MG63 (cell line): ENCODE measurements around the gene HOXA6. TPM values are rescaled to one million over a fixed set of nuclear protein-coding genes. Genes with fewer than 3 reads are reported as not detected.

Source experiments
- DNase-seq: peaks from one replicate; pipeline ENCODE4 v3.0.0-alpha.2; 2020
- H3K27me3 ChIP-seq: fragments of 250-450 bp; sonication (Bioruptor Pico); 2 replicates; pipeline ENCODE4 v1.5.1; 2020; ENCODE audit warnings: mild to moderate bottlenecking, moderate library complexity
- H3K36me3 ChIP-seq: fragments of 250-450 bp; sonication (Bioruptor Pico); 2 replicates; pipeline ENCODE4 v1.5.1; 2020; ENCODE audit warnings: mild to moderate bottlenecking, moderate library complexity
- H3K4me3 ChIP-seq: fragments of 250-450 bp; sonication (Bioruptor Pico); 2 replicates; pipeline ENCODE4 v1.5.1; 2020; ENCODE audit warnings: mild to moderate bottlenecking, moderate library complexity
- H3K9me3 ChIP-seq: fragments of 250-450 bp; sonication (Bioruptor Pico); 2 replicates; pipeline ENCODE4 v1.5.1; 2020; ENCODE audit warnings: mild to moderate bottlenecking, moderate library complexity
- total RNA-seq: library from RNA; depleted of rRNA; stranded (reverse); fragments of >200 nt; shearing (Covaris generic); gene quantifications from 2 replicates; pipeline ENCODE4 v1.2.3, GENCODE V29; 2014; ENCODE audit warnings: low replicate concordance

Gene HOXA6
- total RNA-seq, 1 experiment from 2014 or later, result 0.82 TPM

DNA sequence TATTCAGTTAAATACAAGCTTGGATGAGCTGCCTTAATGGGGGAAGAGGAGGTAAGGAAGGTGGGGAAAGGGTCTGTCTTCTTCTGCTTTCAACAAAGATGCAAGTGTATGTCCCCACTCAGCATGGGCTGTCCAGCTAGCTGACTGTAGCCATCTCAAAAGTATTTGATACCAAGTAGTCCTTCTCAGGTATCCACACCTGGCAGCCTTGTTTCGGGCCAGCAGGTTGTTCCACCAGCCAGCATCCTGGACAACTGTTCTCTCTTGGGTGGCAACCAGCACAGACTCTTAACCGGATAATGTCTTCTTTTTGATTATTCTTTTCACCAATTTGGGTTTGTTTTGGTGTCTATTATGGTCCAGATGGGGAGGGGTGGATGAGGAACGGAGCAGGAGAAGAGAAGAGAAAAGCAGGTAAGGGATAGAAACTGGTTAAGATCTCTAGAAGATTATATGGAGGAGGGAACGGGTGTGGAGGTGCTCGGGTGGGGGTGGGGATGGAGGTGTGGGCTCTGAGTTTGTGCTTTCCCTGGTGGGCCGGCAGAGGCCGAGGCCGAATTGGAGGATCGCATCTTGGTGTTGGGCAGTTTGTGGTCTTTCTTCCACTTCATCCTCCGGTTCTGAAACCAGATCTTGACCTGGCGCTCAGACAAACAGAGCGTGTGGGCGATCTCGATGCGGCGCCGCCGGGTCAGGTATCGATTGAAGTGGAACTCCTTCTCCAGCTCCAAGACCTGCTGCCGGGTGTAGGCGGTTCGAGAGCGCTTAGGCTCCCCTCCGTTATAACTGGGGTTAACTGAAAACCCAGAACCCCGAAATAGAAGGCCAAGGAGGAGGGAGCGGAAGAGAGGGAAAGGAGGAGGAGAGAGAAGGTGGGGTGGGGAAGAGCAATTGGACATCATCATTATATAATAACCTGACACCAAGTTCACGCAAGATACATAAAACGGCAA lies 18.5 kb downstream of the HOXA6 start:
- no peak for DNase-seq
- peak overlapping the region; percentile 66 for H3K4me3 ChIP-seq
- no peaks in the 10 kb centered on the region for H3K27me3 ChIP-seq
- H3K36me3 ChIP-seq, result peaks cover 10% of the 10 kb centered on the region; the same call in 1 of the 2 replicates
- no peaks in the 10 kb centered on the region for H3K9me3 ChIP-seq

DNA sequence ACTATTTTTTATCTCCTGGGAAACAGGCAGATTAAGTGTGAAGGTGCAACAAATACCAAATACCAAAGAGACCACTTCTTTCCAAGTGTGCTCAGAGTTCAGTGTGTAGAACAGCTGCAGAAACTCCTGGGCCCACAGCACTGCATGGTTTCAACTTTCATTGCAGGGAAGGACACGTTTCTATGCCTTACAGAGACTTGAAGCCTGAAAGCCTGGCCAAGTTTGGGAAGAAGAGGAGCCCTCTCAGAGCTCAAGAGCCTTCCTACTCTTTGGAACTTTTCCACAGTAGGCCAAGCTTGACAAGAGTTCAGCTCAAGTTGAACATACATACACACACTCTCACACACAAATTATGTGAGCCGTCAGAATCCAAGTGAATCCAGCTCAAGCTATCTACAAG lies 19.5 kb downstream of the HOXA6 start:
- Histone ChIP-seq H3K4me3 (no peak overlapping the region), H3K9me3 (no peaks in the 10 kb centered on the region), H3K27me3 (no peaks in the 10 kb centered on the region), H3K36me3 (peaks cover 10% of the 10 kb centered on the region; the same call in 1 of the 2 replicates)
- DNase-seq, result no peak

DNA sequence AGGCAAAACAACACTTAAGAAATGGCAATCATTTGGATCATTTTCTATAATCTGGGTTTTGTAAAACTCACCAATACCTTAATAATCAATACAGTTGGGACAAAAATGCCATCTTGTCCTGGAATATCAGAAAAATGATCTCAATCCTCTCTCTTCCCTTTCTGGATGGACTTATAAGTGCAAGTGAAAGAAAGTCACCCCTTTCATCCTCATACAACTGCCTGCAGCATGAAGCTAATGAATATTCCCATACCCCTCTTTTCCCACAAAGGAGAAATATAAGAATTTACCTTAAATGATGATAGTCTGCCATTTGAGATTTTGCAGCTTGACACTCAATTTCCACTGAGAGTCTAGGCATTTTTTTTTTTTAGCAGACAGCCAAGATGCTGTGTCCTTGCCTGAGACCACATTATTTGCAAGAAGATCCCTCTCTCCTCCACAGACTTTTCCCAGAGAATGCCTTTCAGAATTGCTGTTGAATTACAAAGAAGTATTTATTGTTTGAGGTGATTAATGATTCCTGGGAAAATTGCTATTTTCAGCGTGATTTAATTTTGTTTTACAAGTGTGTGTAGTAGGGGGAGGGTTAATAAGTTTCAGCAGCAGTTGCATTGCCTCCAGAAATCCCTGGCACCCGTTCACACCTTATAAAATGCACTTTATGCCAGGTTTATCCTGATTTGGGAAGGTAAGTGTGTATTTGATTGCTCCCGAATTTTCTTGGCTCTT lies 20.8 kb downstream of the HOXA6 start:
- no peaks in the 10 kb centered on the region for H3K27me3 ChIP-seq
- DNase-seq, result no peak
- H3K4me3 ChIP-seq, result no peak overlapping the region
- H3K9me3 ChIP-seq, result no peaks in the 10 kb centered on the region
- peaks cover 10% of the 10 kb centered on the region; the same call in 1 of the 2 replicates for H3K36me3 ChIP-seq

GRCh38 chr7:27125986-27126394 lies 21.6 kb downstream of the HOXA6 start:
- Histone ChIP-seq H3K27me3 (no peaks in the 10 kb centered on the region), H3K9me3 (no peaks in the 10 kb centered on the region), H3K36me3 (peaks cover 10% of the 10 kb centered on the region; the same call in 1 of the 2 replicates), H3K4me3 (no peak overlapping the region)
- no peak for DNase-seq

GRCh38 chr7:27124902-27125689 lies 22.5 kb downstream of the HOXA6 start:
- H3K27me3 ChIP-seq, result no peaks in the 10 kb centered on the region
- DNase-seq, result no peak
- no peak overlapping the region for H3K4me3 ChIP-seq
- H3K9me3 ChIP-seq, result no peaks in the 10 kb centered on the region
- H3K36me3 ChIP-seq, result peaks cover 10% of the 10 kb centered on the region; the same call in 1 of the 2 replicates

DNA sequence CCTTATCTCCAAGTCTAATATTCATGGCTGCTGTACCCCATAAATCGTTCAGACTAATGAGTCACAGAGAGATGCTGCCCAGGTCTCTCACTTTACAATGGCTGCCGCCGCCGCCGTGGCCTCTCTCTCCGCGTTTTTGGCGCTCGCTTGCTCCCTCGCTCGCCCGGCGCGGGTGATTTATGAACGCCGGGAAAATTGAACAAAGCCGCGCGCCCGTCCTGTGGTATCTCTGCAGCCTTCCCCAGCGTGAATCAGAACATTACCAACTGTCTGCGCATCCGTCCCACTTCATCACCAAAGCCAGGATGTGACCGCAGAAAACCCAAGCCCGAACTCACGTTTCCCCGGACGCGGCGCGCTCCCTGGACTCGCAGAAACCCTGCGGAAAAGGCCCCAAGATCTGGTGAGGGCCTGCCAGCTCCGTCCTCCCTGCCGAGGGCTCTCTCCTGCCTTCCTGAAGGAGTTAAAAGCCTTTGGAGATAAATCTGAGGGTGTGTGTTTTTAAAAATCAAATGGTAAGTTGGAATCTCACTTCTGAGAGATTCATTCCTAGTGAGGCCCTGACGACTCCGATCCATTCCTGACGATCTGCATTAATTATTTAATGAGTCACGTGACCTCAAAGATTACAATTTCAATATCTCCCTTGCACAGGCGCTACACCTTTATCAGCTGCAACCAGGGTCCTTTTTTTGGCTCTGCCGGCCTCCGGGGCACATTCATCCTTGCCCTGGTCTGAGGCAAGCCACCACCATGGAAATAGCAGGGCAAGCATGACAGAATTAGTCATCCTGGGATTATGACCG lies 23.3 kb downstream of the HOXA6 start:
- no peak for DNase-seq
- H3K4me3 ChIP-seq, result no peak overlapping the region
- H3K36me3 ChIP-seq, result peaks cover 9% of the 10 kb centered on the region; the same call in 1 of the 2 replicates
- H3K9me3 ChIP-seq, result no peaks in the 10 kb centered on the region
- H3K27me3 ChIP-seq, result no peaks in the 10 kb centered on the region

- Histone ChIP-seq H3K4me3 (no peak overlapping the region), H3K9me3 (no peaks in the 10 kb centered on the region)
Measured at GRCh38 chr7:27123477-27124053, 24.0 kb downstream of the HOXA6 start.

DNA sequence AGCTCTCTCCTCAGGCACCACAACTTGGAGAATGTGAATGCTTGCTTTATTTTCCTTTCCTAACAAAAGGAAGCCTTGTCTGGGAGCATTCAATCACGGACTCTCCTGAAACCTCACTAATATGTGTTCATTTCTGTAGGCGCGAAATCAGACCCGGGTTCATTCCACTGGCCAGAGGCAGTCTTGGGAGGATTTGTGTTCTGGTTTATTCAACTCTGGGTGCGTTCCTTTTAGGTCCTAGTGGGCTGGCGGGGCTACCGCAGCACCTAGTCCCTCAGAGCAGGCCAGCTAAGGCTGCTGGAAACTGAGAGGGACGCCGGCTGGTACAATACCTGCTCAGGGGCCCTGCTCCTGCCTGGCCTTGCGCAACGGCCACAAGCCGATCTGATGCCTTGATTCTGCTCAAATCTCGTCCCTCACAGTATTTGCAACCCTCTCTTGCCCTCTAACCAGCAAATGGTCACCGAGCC lies 24.5 kb downstream of the HOXA6 start:
- H3K36me3 ChIP-seq, result no peaks in the 10 kb centered on the region
- no peak for DNase-seq
- no peak overlapping the region for H3K4me3 ChIP-seq
- no peaks in the 10 kb centered on the region for H3K9me3 ChIP-seq
- H3K27me3 ChIP-seq, result no peaks in the 10 kb centered on the region

More at GRCh38 chr7:27123477-27124053, 24.0 kb downstream of the HOXA6 start:
- no peak for DNase-seq
- Histone ChIP-seq H3K27me3 (no peaks in the 10 kb centered on the region), H3K36me3 (peaks cover 2% of the 10 kb centered on the region; the same call in 1 of the 2 replicates)

GRCh38 chr7:27122077-27122910 lies 25.3 kb downstream of the HOXA6 start:
- H3K27me3 ChIP-seq, result no peaks in the 10 kb centered on the region
- no peak for DNase-seq
- no peak overlapping the region for H3K4me3 ChIP-seq
- no peaks in the 10 kb centered on the region for H3K36me3 ChIP-seq
- no peaks in the 10 kb centered on the region for H3K9me3 ChIP-seq

DNA sequence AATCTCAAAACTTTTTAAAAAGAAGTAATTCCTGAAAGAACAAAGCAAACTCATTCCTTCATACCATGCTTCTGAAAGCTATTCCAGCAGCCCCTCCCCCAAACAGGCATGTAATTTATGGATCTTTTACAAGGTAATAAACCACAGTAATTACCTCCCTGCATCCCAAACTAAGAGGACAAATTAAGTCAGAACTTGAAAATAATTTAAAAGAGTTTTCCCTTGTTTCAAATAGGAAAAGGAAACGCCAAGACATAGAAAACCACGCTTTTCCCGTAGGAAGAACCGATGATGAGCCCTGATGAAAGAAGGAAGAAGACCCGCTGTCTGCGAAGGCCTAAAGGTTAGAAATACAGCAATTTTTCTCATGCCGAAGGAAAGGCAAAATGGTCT lies 25.9 kb downstream of the HOXA6 start:
- no peak overlapping the region for H3K4me3 ChIP-seq
- H3K27me3 ChIP-seq, result no peaks in the 10 kb centered on the region
- no peaks in the 10 kb centered on the region for H3K9me3 ChIP-seq
- no peaks in the 10 kb centered on the region for H3K36me3 ChIP-seq
- no peak for DNase-seq

GRCh38 chr7:27119412-27119911 lies 28.1 kb downstream of the HOXA6 start:
- no peak for DNase-seq

DNA sequence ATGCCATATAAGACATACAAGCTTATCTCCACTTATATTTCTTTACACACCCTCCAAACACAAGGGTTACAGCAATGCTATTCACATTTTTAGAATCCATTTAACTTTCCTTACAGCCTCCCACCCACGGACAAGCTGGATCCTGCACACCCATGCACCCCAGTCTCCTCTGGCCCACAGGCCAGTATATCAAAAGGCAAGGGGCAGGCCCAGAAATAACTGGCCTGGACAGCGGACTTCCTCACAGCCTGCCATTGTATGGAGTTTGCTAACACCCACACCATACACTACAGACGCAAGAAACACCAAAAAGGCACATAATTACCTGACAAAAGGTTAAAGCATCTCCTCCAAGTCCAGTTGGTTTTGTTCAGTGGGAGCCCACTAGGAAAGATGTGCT lies 29.0 kb downstream of the HOXA6 start:
- Histone ChIP-seq H3K27me3 (no peaks in the 10 kb centered on the region), H3K4me3 (no peak overlapping the region), H3K36me3 (no peaks in the 10 kb centered on the region), H3K9me3 (no peaks in the 10 kb centered on the region)
- no peak for DNase-seq

More at GRCh38 chr7:27119412-27119911, 28.1 kb downstream of the HOXA6 start:
- Histone ChIP-seq H3K36me3 (no peaks in the 10 kb centered on the region), H3K27me3 (no peaks in the 10 kb centered on the region), H3K4me3 (no peak overlapping the region), H3K9me3 (no peaks in the 10 kb centered on the region)

DNA sequence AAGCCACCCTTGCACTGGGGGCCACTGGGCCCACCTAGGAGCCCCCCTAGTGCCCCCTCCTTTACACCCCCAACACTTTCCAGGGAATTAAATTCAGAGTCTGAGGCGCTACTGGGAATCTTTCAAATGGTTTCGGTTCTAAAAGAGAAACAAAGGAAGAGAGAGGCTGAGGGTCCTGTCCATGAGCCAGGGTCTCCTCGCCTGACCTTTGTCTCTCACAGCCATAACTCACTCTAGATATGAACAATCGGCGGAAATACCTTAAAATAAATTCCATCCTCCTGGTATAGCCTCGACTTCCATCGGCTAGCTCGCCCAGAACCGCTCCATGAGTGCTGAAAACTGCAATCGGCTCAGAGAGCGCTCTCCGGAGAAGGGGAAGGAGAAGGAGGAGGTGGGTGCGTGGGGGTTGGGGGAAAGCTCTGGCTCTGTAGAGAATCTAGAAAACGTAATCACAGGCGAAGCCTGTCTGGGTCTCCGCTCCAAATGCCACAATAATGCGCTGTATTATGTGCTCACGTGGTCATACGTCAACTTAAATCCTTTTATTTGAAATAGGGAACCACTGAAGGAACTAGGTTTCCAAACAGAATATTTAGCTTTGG lies 29.6 kb downstream of the HOXA6 start:
- DNase-seq, result no peak
- no peaks in the 10 kb centered on the region for H3K36me3 ChIP-seq
- no peak overlapping the region for H3K4me3 ChIP-seq
- no peaks in the 10 kb centered on the region for H3K27me3 ChIP-seq
- no peaks in the 10 kb centered on the region for H3K9me3 ChIP-seq
